GM18502 (cell line): ENCODE results near the gene AKAP8.
"Not testable (repeated sequence)": the region's sequence is repeated elsewhere in the genome, so short reads cannot be mapped to it uniquely, and the experiment has no call there.

Source experiments
- ATAC-seq: cut with Tn5 transposase; IDR thresholded peaks from one replicate; pipeline ENCODE4 v1.9.1; 2021; ENCODE audit warnings: mild to moderate bottlenecking; ENCODE audit not compliant: unreplicated experiment, poor library complexity

The AKAP8 gene

GRCh38 chr19:15374796-15375440 is 4.7 kb downstream of the AKAP8 start:
- no peak for ATAC-seq

- ATAC-seq, result no peak
Measured at GRCh38 chr19:15374105-15374651, 5.4 kb downstream of the AKAP8 start.

DNA sequence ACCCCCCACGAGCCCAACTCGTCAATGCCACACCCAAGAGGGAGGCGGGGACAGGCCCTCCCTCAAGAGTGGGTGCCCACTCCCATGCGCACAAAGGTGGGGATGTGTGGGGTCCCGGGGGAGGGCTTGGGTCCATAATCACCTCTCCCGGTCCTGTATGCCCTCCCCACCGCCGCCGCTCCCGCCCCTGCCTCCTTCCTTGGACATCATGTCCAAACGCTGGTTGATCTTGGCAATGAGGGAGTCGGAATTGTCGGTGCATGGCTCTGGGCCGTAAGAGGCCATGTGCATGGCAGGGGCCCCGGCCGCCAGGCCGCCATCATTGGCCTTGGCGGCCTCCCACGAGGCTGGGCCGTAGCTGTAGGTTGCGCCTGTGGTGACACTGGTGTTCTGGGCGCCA is 5.9 kb downstream of the AKAP8 start:
- ATAC-seq, result no peak

DNA sequence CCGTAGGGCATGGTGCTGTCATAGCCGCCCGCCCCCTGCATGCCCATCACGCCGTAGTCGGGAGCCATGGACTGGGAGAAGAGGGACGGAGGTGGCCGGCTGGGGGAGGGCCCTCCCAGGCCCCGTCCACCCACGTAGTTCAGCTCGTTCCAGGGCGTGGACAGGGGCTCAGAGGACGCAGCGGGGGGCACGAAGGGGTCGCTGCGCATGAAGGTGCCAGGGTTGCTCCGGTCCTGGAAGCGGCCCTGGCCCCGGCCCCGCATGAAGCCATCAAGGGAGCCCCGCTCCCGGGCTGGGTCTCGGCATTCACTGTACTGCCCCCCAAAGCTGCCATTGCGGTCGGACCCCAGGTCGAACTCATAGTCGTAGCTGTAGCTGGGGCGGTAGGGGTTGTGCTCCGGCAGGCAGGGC is 6.7 kb downstream of the AKAP8 start:
- ATAC-seq, result no peak

GRCh38 chr19:15372470-15372869 is 7.1 kb downstream of the AKAP8 start:
- no peak for ATAC-seq

GRCh38 chr19:15371786-15372380 is 7.7 kb downstream of the AKAP8 start:
- no peak for ATAC-seq

GRCh38 chr19:15371119-15371518 is 8.5 kb downstream of the AKAP8 start:
- no peak for ATAC-seq

DNA sequence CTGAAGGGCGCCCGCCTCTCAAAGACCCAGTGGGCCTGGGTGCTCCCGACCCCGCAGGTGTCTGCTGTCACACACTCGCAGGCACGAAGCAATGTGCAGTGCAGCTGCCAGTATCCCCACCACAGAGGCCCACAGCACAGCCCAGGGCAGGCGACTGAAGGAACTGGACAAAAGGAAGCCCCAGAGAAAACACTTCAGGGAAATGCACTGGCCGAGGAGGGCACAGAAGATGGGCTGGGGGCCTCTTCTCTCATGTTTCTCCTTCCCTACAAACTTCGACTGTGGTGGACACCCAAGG is 10.0 kb downstream of the AKAP8 start:
- ATAC-seq, result no peak

- ATAC-seq, result no peak
Measured at GRCh38 chr19:15368798-15369593, 10.6 kb downstream of the AKAP8 start.

GRCh38 chr19:15368051-15368632 is 11.4 kb downstream of the AKAP8 start:
- ATAC-seq, result no peak

- no peak for ATAC-seq
Measured at GRCh38 chr19:15367439-15367838, 12.1 kb downstream of the AKAP8 start.

DNA sequence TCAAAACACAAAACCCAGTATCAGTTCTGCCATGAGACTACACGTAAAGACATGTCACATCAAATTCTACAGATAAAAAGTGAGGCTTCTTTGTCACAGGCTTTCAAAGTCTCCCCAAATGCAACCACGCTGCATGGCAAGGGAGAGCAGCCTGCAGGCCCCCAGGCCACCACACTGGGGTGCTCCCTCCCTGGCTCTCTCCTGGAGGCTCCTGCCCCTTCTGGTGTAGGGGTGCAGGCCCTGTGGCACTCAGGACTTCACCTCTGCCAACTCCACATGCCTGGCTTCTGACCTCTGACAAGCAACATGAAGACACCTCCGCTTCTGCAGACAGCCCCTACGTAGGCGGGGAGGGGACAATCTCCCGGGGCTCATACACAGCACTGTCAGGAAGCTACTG is 14.3 kb downstream of the AKAP8 start:
- no peak for ATAC-seq

DNA sequence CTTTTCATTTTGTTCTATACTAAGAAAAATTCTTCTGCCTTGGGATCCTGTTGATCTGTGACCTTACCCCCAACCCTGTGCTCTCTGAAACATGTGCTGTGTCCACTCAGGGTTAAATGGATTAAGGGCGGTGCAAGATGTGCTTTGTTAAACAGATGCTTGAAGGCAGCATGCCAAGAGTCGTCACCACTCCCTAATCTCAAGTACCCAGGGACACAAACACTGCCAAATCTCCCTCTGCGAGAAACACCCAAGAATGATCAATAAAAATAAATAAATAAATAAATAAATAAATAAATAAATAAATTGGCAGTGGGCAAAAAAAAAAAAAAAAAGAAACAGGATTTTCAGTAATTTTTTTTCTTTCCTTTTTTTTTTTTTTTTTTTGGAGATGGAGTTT is 15.8 kb downstream of the AKAP8 start:
- not testable (repeated sequence) for ATAC-seq

DNA sequence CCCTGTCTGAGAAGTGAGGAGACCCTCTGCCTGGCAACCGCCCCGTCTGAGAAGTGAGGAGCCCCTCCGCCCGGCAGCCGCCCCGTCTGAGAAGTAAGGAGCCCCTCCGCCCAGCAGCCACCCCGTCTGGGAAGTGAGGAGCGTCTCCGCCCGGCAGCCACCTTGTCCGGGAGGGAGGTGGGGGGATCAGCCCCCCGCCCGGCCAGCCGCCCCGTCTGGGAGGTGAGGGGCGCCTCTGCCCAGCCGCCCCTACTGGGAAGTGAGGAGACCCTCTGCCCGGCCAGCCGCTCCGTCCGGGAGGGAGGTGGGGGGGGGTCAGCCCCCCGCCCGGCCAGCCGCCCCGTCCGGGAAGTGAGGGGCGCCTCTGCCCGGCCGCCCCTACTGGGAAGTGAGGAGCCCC is 16.5 kb downstream of the AKAP8 start:
- ATAC-seq, result not testable (repeated sequence)

- ATAC-seq, result not testable (repeated sequence)
Measured at GRCh38 chr19:15360015-15360414, 19.6 kb downstream of the AKAP8 start.

- no peak for ATAC-seq
Measured at GRCh38 chr19:15358918-15359317, 20.7 kb downstream of the AKAP8 start.

- ATAC-seq, result no peak
Measured at GRCh38 chr19:15357906-15358305, 21.7 kb downstream of the AKAP8 start.

GRCh38 chr19:15354566-15355296 is 24.9 kb downstream of the AKAP8 start:
- no peak for ATAC-seq

GRCh38 chr19:15353908-15354307 is 25.7 kb downstream of the AKAP8 start:
- ATAC-seq, result no peak

GRCh38 chr19:15352535-15352934 is 27.1 kb downstream of the AKAP8 start:
- ATAC-seq, result not testable (repeated sequence)
